Ishikawa (cell line): ENCODE data around the gene SDK1.

Experiments
- CEBPB ChIP-seq: IDR thresholded peaks from 2 replicates; pipeline ENCODE4 v1.6.1; 2012
- CREB1 ChIP-seq: IDR thresholded peaks from 2 replicates; pipeline ENCODE4 v1.6.1; 2012; ENCODE audit warnings: low read depth
- EGR1 ChIP-seq: IDR thresholded peaks from 2 replicates; pipeline ENCODE4 v1.6.1; 2012
- EP300 ChIP-seq: IDR thresholded peaks from 2 replicates; pipeline ENCODE4 v1.6.1; 2012; ENCODE audit warnings: borderline replicate concordance
- FOXM1 ChIP-seq: IDR thresholded peaks from 2 replicates; pipeline ENCODE4 v1.6.1; 2012; ENCODE audit warnings: low read depth, borderline replicate concordance
- MAX ChIP-seq: IDR thresholded peaks from 2 replicates; pipeline ENCODE4 v1.6.1; 2012
- NFIC ChIP-seq: IDR thresholded peaks from 2 replicates; pipeline ENCODE4 v1.6.1; 2012
- RAD21 ChIP-seq: IDR thresholded peaks from 2 replicates; pipeline ENCODE4 v1.6.1; 2012; ENCODE audit warnings: low read depth
- REST ChIP-seq: IDR thresholded peaks from 2 replicates; pipeline ENCODE4 v1.6.1; 2012; ENCODE audit warnings: low read depth, mild to moderate bottlenecking
- TAF1 ChIP-seq: IDR thresholded peaks from 2 replicates; pipeline ENCODE4 v1.6.1; 2012; ENCODE audit warnings: low read depth, mild to moderate bottlenecking
- TCF12 ChIP-seq: IDR thresholded peaks from 2 replicates; pipeline ENCODE4 v1.6.1; 2012; ENCODE audit warnings: low read depth
- TEAD4 ChIP-seq: IDR thresholded peaks from 2 replicates; pipeline ENCODE4 v1.6.1; 2012
- USF1 ChIP-seq: IDR thresholded peaks from 2 replicates; pipeline ENCODE4 v1.6.1; 2012
- YY1 ChIP-seq: IDR thresholded peaks from 2 replicates; pipeline ENCODE4 v1.6.1; 2012; ENCODE audit warnings: low read depth
- ZBTB7A ChIP-seq: IDR thresholded peaks from 2 replicates; pipeline ENCODE4 v1.6.1; 2012; ENCODE audit warnings: low read depth

SDK1 gene

GRCh38 chr7:4014346-4015050 lies 713.4 kb downstream of the SDK1 start:
- TF ChIP-seq EGR1 (no peak), NFIC (no peak), TAF1 (no peak), TCF12 (no peak), TEAD4 (no peak), CEBPB (no peak), USF1 (no peak), YY1 (no peak), EP300 (no peak), MAX (no peak), CREB1 (no peak), RAD21 (no peak), FOXM1 (no peak), ZBTB7A (no peak), REST (no peak)

- TF ChIP-seq CEBPB (no peak), CREB1 (no peak), YY1 (no peak), TCF12 (no peak), EP300 (no peak), NFIC (no peak), REST (no peak), MAX (no peak), RAD21 (no peak), TAF1 (no peak), FOXM1 (no peak), USF1 (no peak), TEAD4 (no peak), ZBTB7A (no peak), EGR1 (no peak)
These were observed 714.3 kb downstream of the SDK1 start for GRCh38 chr7:4015371-4015770.

GRCh38 chr7:4015996-4016395 lies 714.9 kb downstream of the SDK1 start:
- no peak for TF ChIP-seq TAF1
- no peak for TF ChIP-seq TCF12
- no peak for TF ChIP-seq CEBPB
- TF ChIP-seq CREB1 = no peak
- no peak for TF ChIP-seq REST
- TF ChIP-seq FOXM1 = no peak
- TF ChIP-seq TEAD4 = no peak
- TF ChIP-seq ZBTB7A = no peak
- no peak for TF ChIP-seq RAD21
- TF ChIP-seq NFIC = no peak
- TF ChIP-seq YY1 = no peak
- TF ChIP-seq EP300 = no peak
- no peak for TF ChIP-seq EGR1
- no peak for TF ChIP-seq MAX
- no peak for TF ChIP-seq USF1

GRCh38 chr7:4017081-4017480 lies 716.0 kb downstream of the SDK1 start:
- TF ChIP-seq TAF1 = no peak
- no peak for TF ChIP-seq EGR1
- no peak for TF ChIP-seq CEBPB
- TF ChIP-seq CREB1 = no peak
- TF ChIP-seq EP300 = no peak
- TF ChIP-seq NFIC = no peak
